HUES6 (cell line): ENCODE measurements around the gene UMAD1.

Experiments
- H3K27ac ChIP-seq: 2 replicates; pipeline ENCODE4 v1.7.0; 2013; ENCODE audit warnings: low read depth, mild to moderate bottlenecking, low read length, inconsistent platforms
- H3K27me3 ChIP-seq: 2 replicates; pipeline ENCODE4 v1.6.1; 2013; ENCODE audit warnings: low read length; ENCODE audit not compliant: control insufficient read depth, insufficient read depth
- H3K36me3 ChIP-seq: 2 replicates; pipeline ENCODE4 v1.6.1; 2013; ENCODE audit warnings: low read length; ENCODE audit not compliant: control insufficient read depth, insufficient read depth
- H3K4me1 ChIP-seq: 2 replicates; pipeline ENCODE4 v1.6.1; 2013; ENCODE audit warnings: low read length; ENCODE audit not compliant: control insufficient read depth, insufficient read depth
- H3K4me3 ChIP-seq: 2 replicates; pipeline ENCODE4 v1.5.1; 2013; ENCODE audit warnings: low read depth, low read length
- H3K9ac ChIP-seq: one replicate; pipeline ENCODE4 v1.6.1; 2013; ENCODE audit warnings: mild to moderate bottlenecking, low read length
- H3K9me3 ChIP-seq: 2 replicates; pipeline ENCODE4 v1.6.1; 2013; ENCODE audit warnings: low read depth, low read length; ENCODE audit not compliant: control insufficient read depth, insufficient read depth

The UMAD1 gene

GRCh38 chr7:7861211-7861633 lies 220.7 kb downstream of the UMAD1 start:
- Histone ChIP-seq H3K9me3 (peaks cover 5% of the 10 kb centered on the region), H3K27me3 (no peaks in the 10 kb centered on the region), H3K4me1 (peaks cover 8% of the 10 kb centered on the region; the same call in 1 of the 2 replicates), H3K4me3 (no peak overlapping the region), H3K27ac (no peak overlapping the region), H3K9ac (no peak overlapping the region), H3K36me3 (no peaks in the 10 kb centered on the region)

- Histone ChIP-seq H3K4me3 (no peak overlapping the region), H3K9ac (no peak overlapping the region), H3K27me3 (no peaks in the 10 kb centered on the region), H3K36me3 (no peaks in the 10 kb centered on the region), H3K9me3 (no peaks in the 10 kb centered on the region), H3K4me1 (peaks cover 8% of the 10 kb centered on the region; the same call in 1 of the 2 replicates), H3K27ac (no peak overlapping the region)
Measured at GRCh38 chr7:7862393-7862792, 221.8 kb downstream of the UMAD1 start.

- Histone ChIP-seq H3K27me3 (no peaks in the 10 kb centered on the region), H3K9me3 (no peaks in the 10 kb centered on the region), H3K36me3 (no peaks in the 10 kb centered on the region), H3K27ac (no peak overlapping the region), H3K4me1 (peaks cover 15% of the 10 kb centered on the region; the same call in 1 of the 2 replicates), H3K9ac (no peak overlapping the region), H3K4me3 (no peak overlapping the region)
Measured at GRCh38 chr7:7867846-7868571, 227.5 kb downstream of the UMAD1 start.

GRCh38 chr7:7868572-7868899 lies 228.0 kb downstream of the UMAD1 start:
- H3K27me3 ChIP-seq: no peaks in the 10 kb centered on the region
- no peaks in the 10 kb centered on the region for H3K36me3 ChIP-seq
- H3K27ac ChIP-seq: no peak overlapping the region
- peaks cover 12% of the 10 kb centered on the region; the same call in 1 of the 2 replicates for H3K4me1 ChIP-seq
- H3K9me3 ChIP-seq: no peaks in the 10 kb centered on the region
- H3K9ac ChIP-seq: no peak overlapping the region
- no peak overlapping the region for H3K4me3 ChIP-seq

- Histone ChIP-seq H3K9me3 (no peaks in the 10 kb centered on the region), H3K4me1 (peaks cover 8% of the 10 kb centered on the region; the same call in 1 of the 2 replicates), H3K4me3 (no peak overlapping the region), H3K36me3 (no peaks in the 10 kb centered on the region), H3K9ac (no peak overlapping the region), H3K27ac (no peak overlapping the region), H3K27me3 (no peaks in the 10 kb centered on the region)
Measured at GRCh38 chr7:7869036-7869435, 228.5 kb downstream of the UMAD1 start.

GRCh38 chr7:7869651-7870050 lies 229.1 kb downstream of the UMAD1 start:
- no peaks in the 10 kb centered on the region for H3K9me3 ChIP-seq
- no peak overlapping the region for H3K9ac ChIP-seq
- H3K4me1 ChIP-seq: peaks cover 8% of the 10 kb centered on the region; the same call in 1 of the 2 replicates

GRCh38 chr7:7870555-7870954 lies 230.0 kb downstream of the UMAD1 start:
- Histone ChIP-seq H3K9ac (no peak overlapping the region), H3K4me3 (no peak overlapping the region), H3K9me3 (no peaks in the 10 kb centered on the region), H3K4me1 (peaks cover 8% of the 10 kb centered on the region; the same call in 1 of the 2 replicates), H3K27me3 (no peaks in the 10 kb centered on the region), H3K36me3 (no peaks in the 10 kb centered on the region), H3K27ac (no peak overlapping the region)

More at GRCh38 chr7:7869651-7870050, 229.1 kb downstream of the UMAD1 start:
- no peaks in the 10 kb centered on the region for H3K36me3 ChIP-seq
- H3K27ac ChIP-seq: no peak overlapping the region
- no peaks in the 10 kb centered on the region for H3K27me3 ChIP-seq
- no peak overlapping the region for H3K4me3 ChIP-seq

GRCh38 chr7:7876419-7876818 lies 235.9 kb downstream of the UMAD1 start:
- H3K36me3 ChIP-seq: no peaks in the 10 kb centered on the region
- no peaks in the 10 kb centered on the region for H3K27me3 ChIP-seq
- H3K4me3 ChIP-seq: no peak overlapping the region
- H3K4me1 ChIP-seq: no peaks in the 10 kb centered on the region
- no peak overlapping the region for H3K9ac ChIP-seq
- H3K9me3 ChIP-seq: no peaks in the 10 kb centered on the region
- no peak overlapping the region for H3K27ac ChIP-seq

- no peak overlapping the region for H3K9ac ChIP-seq
- H3K27ac ChIP-seq: no peak overlapping the region
- H3K4me3 ChIP-seq: no peak overlapping the region
- no peaks in the 10 kb centered on the region for H3K27me3 ChIP-seq
- no peaks in the 10 kb centered on the region for H3K9me3 ChIP-seq
- H3K4me1 ChIP-seq: no peaks in the 10 kb centered on the region
- no peaks in the 10 kb centered on the region for H3K36me3 ChIP-seq
Measured at GRCh38 chr7:7881581-7881980, 241.0 kb downstream of the UMAD1 start.

GRCh38 chr7:7882888-7883287 lies 242.3 kb downstream of the UMAD1 start:
- no peaks in the 10 kb centered on the region for H3K9me3 ChIP-seq
- no peaks in the 10 kb centered on the region for H3K4me1 ChIP-seq
- H3K36me3 ChIP-seq: no peaks in the 10 kb centered on the region
- no peaks in the 10 kb centered on the region for H3K27me3 ChIP-seq
- H3K4me3 ChIP-seq: no peak overlapping the region
- H3K27ac ChIP-seq: no peak overlapping the region
- H3K9ac ChIP-seq: no peak overlapping the region

- no peak overlapping the region for H3K27ac ChIP-seq
- no peak overlapping the region for H3K9ac ChIP-seq
- no peaks in the 10 kb centered on the region for H3K4me1 ChIP-seq
- no peaks in the 10 kb centered on the region for H3K9me3 ChIP-seq
- H3K27me3 ChIP-seq: no peaks in the 10 kb centered on the region
- no peak overlapping the region for H3K4me3 ChIP-seq
- H3K36me3 ChIP-seq: no peaks in the 10 kb centered on the region
Measured at GRCh38 chr7:7883394-7883793, 242.8 kb downstream of the UMAD1 start.
